NCI-H2029 treated with DMSO at 0.1 percent for 48 hours (cell line): Measurements from ENCODE around the gene ENHO.
"Not testable (repeated sequence)": the region's sequence is repeated elsewhere in the genome, so short reads cannot be mapped to it uniquely, and the experiment has no call there.

Source experiments
- DNase-seq: peaks from one replicate; lab custom pipeline; 2025; lab: John Stamatoyannopoulos, UW

ENHO gene

DNA sequence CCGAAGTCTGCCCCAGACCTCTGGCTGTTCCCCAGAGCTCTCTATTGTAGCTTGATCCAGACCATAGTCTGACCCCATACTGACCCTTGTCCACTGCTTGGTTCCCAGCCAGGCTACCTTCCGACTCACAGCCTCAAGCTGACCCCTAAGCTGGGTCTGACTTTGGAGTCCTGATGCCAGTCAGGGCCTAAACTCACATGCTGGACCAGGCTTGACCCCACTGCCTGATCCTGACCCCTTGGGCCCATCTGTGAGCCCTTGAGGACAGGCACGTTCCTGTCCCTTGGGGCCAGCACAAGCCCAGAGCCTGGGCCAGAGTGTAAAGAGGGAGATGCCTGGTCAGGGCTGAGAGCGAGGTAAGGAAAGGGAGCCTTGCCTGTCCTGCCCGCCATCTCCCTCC lies 32.7 kb upstream of the ENHO start:
- DNase-seq, result no peak

- DNase-seq, result no peak
These were observed 32.2 kb upstream of the ENHO start for GRCh38 chr9:34555002-34555348.

DNA sequence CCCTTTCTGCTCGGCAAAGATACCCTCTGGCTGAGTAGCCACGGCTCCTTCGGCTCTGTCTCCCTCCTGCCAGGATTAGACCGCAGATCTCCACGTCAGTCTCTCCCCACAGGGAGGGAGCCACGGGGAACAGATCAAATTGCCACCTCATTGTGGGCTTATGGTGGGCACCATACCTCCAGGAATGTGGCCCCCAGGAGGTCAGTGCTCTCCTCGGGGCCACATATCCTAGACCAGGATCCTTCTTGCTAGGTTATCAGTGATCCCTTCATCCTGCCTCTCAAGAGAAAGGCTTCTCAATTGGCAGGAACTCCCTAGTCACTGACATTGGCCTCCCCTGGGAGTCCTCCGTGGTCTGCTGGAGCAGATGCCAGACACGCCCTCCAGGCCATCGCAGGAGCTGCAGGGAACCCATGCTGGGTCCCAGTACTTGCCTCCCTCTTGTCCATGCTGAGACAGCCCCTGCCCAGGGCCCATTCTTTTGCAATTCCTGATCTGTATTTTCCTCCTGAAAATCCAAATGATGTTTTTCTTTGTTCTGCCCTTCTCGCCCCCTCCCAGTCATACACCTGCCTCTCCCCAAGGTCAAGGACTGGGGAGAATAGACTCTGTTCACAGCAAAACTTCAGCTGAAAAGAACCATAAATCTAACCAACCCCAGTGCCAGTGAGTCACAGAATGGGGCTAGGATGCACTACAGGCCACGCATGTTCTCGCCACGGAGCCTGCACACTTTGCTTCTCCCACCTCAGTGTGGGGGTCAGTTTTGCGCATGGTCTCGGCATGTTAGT lies 31.6 kb upstream of the ENHO start:
- no peak for DNase-seq

- DNase-seq, result no peak
These were observed 30.8 kb upstream of the ENHO start for GRCh38 chr9:34553511-34554021.

DNA sequence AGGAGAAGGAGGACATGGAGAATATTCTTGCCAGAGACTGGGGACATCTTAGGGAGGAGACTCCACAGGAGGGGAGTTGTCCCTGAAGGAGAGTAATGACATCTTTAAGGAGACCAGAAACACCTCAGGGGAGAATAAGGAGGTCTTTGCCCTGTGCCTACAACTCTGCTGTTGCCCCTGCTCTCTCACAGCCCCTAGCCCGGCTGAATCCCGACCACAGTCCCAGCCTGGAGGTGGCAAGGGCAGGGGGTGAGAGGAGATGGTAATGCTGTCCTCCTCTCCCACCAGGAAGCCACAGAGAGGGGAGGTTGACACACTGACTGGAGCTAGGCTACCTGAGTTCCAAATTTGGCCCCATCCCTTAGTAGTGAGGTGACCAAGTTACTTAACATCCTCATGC lies 30.2 kb upstream of the ENHO start:
- DNase-seq, result no peak

- no peak for DNase-seq
These were observed 29.8 kb upstream of the ENHO start for GRCh38 chr9:34552606-34552981.

- DNase-seq, result no peak
These were observed 29.2 kb upstream of the ENHO start for GRCh38 chr9:34551751-34552605.

GRCh38 chr9:34550681-34551270 lies 28.0 kb upstream of the ENHO start:
- no peak for DNase-seq

DNA sequence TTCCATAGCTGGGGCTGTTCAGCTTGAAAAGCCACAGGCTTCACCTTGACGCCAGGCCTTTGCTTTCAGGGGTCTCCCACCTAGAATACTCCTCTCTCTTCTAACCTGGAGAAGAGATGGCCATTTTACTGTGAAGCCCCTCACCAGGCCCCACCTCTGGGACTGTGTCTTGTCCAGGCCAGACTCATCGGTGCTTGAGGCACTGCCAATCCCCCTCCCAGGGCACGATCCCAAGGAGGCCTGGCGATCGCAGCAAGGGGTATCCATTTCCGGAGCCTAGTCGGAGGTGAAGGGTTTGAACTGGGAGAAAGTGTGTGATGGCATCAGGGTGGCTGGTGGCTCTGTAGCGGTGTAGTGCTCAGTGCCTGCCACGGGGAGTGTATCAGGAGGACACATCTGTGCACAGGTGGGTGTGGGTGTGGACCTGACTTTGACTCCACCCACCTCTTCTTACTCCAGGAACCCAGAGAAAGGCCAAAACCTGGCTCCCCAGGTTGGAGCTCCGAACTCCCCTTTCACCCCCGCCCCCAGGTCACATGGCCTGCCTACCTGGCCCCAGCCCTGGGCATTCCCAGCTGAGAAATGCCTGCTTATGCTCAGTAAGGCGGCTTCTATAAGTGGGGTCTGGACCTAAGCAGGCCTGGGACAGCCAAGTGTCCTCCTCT lies 27.4 kb upstream of the ENHO start:
- no peak for DNase-seq

DNA sequence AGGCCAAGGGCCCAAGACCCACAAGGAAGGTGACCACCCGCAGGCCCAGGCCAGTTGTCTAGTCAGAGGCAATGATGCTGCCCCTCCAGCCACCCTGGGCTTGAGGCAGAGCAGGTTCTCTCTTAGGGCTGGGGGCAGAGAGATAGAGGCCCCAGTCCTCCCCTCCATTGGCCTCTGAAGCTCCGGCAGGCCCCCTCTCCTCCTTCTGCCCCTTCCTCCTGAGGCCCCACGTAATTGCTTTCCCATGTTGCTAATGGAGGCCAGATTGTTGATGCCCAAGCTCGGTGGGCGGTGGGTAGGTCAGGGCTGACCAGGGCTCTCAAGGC lies 26.6 kb upstream of the ENHO start:
- no peak for DNase-seq

DNA sequence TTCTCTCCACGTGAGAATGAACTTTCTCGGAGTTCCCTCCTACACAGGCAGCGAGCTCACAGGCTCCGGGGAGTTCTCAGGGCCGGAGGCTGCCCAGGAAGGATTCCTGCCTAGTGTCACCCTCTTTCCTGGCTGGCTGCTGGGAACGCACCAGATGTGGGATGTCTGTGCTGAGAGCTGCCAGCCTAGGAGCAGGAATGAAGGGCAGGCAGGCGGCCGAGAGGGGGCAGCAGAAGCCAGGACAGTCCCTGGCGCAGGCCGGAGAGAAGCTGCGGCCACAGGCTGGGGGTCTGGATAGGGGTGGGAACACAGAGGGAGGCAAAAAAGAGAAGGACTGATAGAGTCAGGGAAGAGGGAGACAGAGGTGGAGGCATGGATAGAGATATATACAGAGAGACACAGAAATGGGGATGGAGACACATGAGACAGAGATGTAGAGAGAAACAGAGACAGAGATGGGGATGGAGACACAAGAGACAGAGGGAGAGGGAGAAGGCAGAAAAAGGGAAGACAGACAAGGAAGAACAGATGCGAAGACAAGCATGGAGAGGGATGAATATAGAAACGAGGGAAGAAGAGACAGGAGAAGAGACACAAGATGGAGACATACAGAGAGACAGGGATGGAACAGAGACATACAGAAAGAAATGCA lies 25.3 kb upstream of the ENHO start:
- no peak for DNase-seq

GRCh38 chr9:34546834-34547827 lies 24.3 kb upstream of the ENHO start:
- DNase-seq, result peak; percentile 70

DNA sequence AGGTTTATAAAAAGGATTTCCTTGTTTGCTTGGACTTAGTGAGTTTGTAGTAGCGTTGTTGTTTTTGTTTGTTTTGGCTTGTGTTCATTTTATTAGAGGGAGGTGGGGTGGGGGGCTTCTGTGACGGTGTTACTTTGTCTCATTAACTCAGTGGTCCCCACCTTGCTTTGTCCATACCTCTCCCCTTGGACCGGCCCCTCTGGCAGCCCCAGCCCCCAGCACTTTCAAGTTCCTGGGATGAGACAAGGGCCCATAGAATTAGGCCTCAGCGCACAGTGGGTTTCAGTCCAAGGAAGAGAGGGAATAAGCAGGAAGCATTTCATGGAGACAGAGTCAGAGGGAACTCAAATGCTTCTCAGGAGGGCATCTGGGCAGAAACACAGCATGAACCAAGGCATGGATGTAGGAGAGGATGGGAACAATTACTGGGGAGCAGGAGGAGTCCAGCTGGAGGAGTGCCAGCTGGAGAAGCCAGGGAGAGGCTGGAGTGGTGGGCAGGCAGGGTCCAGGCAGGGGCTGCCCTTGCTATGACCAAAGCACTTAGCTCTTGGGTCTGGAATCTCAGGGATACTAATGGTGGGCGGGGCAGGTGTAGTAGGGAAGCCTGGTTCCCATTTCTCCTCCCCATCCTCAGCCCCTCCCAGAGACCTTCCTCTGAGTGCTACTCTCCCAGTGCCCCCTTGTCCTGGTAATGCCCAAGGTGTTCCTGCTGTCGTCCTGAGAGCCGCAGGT lies 23.5 kb upstream of the ENHO start:
- DNase-seq, result no peak

- no peak for DNase-seq
These were observed 22.7 kb upstream of the ENHO start for GRCh38 chr9:34545497-34545896.

DNA sequence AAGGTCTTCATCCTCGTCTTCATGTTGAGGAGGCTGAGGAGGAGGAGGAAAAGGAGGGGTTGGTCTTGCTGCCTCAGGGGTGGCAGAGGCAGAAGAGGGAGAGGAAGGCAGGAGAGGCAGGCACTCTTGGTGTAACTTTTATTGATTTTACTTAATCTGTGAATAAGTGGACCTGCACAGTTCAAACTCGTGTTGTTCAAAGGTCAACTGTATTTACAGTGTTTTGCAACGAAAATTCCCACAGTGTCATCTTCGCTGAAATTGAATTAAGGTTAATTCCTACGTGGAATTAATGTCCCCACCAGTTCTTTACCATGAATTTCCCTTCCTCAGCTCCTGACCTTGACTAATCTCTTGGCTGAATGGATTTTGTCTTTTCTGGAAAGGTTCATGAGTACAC lies 21.2 kb upstream of the ENHO start:
- no peak for DNase-seq

GRCh38 chr9:34541540-34541939 lies 18.8 kb upstream of the ENHO start:
- DNase-seq, result no peak

- DNase-seq, result no peak
These were observed 18.0 kb upstream of the ENHO start for GRCh38 chr9:34540827-34541226.

DNA sequence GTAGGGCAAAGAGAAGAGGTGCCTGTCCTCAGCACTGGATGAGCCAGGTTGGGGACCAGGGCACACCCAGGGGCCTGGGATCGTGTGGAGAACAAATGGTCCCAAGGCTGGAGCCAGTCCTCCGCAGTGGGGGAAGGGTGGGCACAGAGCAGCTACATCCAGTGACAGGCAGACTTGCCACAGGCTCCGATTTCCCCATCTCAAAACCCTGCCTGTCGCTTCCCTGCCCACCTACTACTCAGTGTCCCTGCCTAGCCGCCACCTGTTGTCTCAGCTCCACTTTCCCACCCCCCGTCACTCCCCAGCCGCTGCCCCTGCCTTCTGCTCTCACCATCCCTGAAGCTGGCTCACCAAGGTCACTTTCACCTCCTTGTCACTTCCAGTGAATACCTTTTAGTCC lies 13.9 kb upstream of the ENHO start:
- DNase-seq, result no peak

GRCh38 chr9:34532041-34532440 lies 9.3 kb upstream of the ENHO start:
- DNase-seq, result not testable (repeated sequence)

- no peak for DNase-seq
These were observed 3.2 kb upstream of the ENHO start for GRCh38 chr9:34526026-34526425.
